Measurements from ENCODE around the gene PLLP. TPM values are rescaled to one million over a fixed set of nuclear protein-coding genes. Genes with fewer than 3 reads are reported as not detected.

Gene PLLP
- polyA plus RNA-seq, 3 donors = 0.52 to 1.2 (median 0.97) TPM

DNA sequence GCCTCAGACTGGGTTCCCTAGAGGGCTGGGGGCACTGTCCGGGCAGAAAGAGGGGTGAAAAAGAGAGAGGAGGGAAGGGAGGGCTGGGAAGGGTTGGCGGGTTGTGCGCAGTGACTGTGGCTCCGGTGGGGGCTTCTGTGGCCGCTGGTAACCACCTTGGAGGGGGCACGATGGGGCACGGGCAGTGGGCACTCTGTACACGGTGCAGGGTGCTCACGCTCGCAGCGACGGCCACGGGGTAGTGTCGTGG lies 588 bp downstream of the PLLP start:
- Histone ChIP-seq H3K9me3 (replicated peaks in 1 of 2; ENCODE audit: control insufficient read depth in 1 of 2, insufficient read depth in 1 of 2, low read length in 2 of 2) (peaks cover 0 to 4% of the 10 kb centered on the region in 2 donors), H2AFZ (ENCODE audit: insufficient read depth, low read depth, low read length, poor library complexity, severe bottlenecking) (peak overlapping the region; percentile 79), H3K9ac (ENCODE audit: insufficient read depth, low read length, poor library complexity, severe bottlenecking) (peak overlapping the region; percentile 63), H3K79me2 (ENCODE audit: insufficient read depth, low read length) (no peaks in the 10 kb centered on the region), H4K20me1 (ENCODE audit: insufficient read depth, low read length) (no peaks in the 10 kb centered on the region), H3K36me3 (replicated peaks in 1 of 2; ENCODE audit: control insufficient read depth in 1 of 2, insufficient read depth in 2 of 2, low read length in 2 of 2) (no peaks in the 10 kb centered on the region), H3K27me3 (ENCODE audit: control insufficient read depth in 2 of 2, insufficient read depth in 2 of 2, low read length in 2 of 2) (peaks cover 18 to 51% of the 10 kb centered on the region in 2 donors), H3K27ac (ENCODE audit: low read depth in 1 of 2, low read length in 2 of 2) (no peak overlapping the region), H3K4me3 (replicated peaks in 1 of 3; ENCODE audit: low read depth in 2 of 3, low read length in 3 of 3) (peak overlapping the region in 1 of 3 experiments; percentile 73), H3K4me1 (ENCODE audit: control insufficient read depth in 1 of 2, insufficient read depth in 2 of 2, low read length in 2 of 2) (peaks cover 11 to 23% of the 10 kb centered on the region in 2 donors), H3K4me2 (replicated peaks; ENCODE audit: extremely low read depth, low read length, poor library complexity, severe bottlenecking) (peak overlapping the region; percentile 81)
- H3K4me1 Mint-ChIP-seq = peaks cover 20% of the 10 kb centered on the region
- peaks cover 49 to 66% (median 57%) of the 10 kb centered on the region in 3 donors for H3K27me3 Mint-ChIP-seq (ENCODE audit: low read depth in 3 of 3)
- TF ChIP-seq, protein P1, sequence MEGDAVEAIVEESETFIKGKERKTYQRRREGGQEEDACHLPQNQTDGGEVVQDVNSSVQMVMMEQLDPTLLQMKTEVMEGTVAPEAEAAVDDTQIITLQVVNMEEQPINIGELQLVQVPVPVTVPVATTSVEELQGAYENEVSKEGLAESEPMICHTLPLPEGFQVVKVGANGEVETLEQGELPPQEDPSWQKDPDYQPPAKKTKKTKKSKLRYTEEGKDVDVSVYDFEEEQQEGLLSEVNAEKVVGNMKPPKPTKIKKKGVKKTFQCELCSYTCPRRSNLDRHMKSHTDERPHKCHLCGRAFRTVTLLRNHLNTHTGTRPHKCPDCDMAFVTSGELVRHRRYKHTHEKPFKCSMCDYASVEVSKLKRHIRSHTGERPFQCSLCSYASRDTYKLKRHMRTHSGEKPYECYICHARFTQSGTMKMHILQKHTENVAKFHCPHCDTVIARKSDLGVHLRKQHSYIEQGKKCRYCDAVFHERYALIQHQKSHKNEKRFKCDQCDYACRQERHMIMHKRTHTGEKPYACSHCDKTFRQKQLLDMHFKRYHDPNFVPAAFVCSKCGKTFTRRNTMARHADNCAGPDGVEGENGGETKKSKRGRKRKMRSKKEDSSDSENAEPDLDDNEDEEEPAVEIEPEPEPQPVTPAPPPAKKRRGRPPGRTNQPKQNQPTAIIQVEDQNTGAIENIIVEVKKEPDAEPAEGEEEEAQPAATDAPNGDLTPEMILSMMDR (IDR thresholded peaks at IDR 0.05) = no peak
- DNase-seq = no peak
- peak overlapping the region in 2 of 7 donors; percentile 61 to 62 for H3K27ac Mint-ChIP-seq
- peaks cover 3 to 4% of the 10 kb centered on the region in 2 donors for H3K36me3 Mint-ChIP-seq
- H3K4me3 Mint-ChIP-seq = peak overlapping the region; percentile 55 to 56
- WGBS (ENCODE audit: insufficient coverage) = 17% methylated on average over 14 of the region's 14 CpGs
- H3K9me3 Mint-ChIP-seq = peaks cover 0 to 19% (median 4%) of the 10 kb centered on the region in 7 donors
- intact Hi-C loops (cut with micrococcal nuclease) = loop anchor here in 1 of 2 donors (5.0 kb wide), 1 partner anchor 37 kb away; the partner anchor contains the start of gene ARL2BP

DNA sequence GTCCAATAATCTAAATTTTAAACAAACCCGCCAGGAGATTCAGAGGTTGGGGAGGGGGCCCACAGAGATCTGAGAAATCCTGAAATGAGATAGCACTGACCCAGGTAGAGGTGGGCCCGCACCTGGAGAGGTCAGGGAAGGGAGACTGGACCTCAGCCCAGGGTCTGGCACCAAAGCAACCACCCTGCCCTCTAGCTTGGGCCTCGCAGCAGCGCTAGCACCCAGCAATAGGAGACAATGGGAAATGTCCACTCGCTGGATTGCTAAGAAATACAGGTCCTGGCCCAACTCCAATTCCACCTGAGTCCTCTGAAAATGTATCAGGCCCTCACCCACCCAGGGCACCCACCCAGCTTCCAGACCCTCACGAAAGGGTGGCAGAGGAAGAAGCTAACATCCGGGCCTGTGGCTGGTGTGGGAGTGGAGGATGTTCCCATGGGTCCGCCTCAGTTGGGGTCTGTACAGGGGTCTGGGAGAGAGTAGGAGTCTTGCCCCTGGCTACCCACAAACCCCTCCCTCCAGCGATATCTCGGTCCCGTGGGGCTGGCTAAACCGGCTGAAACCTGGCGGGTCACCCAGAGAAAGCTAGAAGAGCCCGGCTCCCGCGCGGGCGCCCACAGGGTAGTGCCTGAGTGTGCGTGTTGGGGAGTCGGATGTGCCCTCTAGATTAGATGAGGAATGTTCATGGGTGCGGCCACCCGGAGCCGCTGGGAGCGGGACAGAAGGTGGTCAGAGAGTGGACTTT lies 1.1 kb downstream of the PLLP start:
- H3K4me3 Mint-ChIP-seq = peak overlapping the region; percentile 55 to 56
- WGBS (ENCODE audit: insufficient coverage) = 73% methylated on average over 18 of the region's 24 CpGs
- Histone ChIP-seq H3K4me3 (replicated peaks in 1 of 3; ENCODE audit: low read depth in 2 of 3, low read length in 3 of 3) (no peak overlapping the region), H3K79me2 (ENCODE audit: insufficient read depth, low read length) (no peaks in the 10 kb centered on the region), H4K20me1 (ENCODE audit: insufficient read depth, low read length) (no peaks in the 10 kb centered on the region), H2AFZ (ENCODE audit: insufficient read depth, low read depth, low read length, poor library complexity, severe bottlenecking) (peak overlapping the region; percentile 79), H3K36me3 (replicated peaks in 1 of 2; ENCODE audit: control insufficient read depth in 1 of 2, insufficient read depth in 2 of 2, low read length in 2 of 2) (no peaks in the 10 kb centered on the region), H3K4me2 (replicated peaks; ENCODE audit: extremely low read depth, low read length, poor library complexity, severe bottlenecking) (peak overlapping the region; percentile 81), H3K9ac (ENCODE audit: insufficient read depth, low read length, poor library complexity, severe bottlenecking) (no peak overlapping the region), H3K27me3 (ENCODE audit: control insufficient read depth in 2 of 2, insufficient read depth in 2 of 2, low read length in 2 of 2) (peaks cover 18 to 51% of the 10 kb centered on the region in 2 donors), H3K27ac (ENCODE audit: low read depth in 1 of 2, low read length in 2 of 2) (no peak overlapping the region), H3K4me1 (ENCODE audit: control insufficient read depth in 1 of 2, insufficient read depth in 2 of 2, low read length in 2 of 2) (peaks cover 13 to 28% of the 10 kb centered on the region in 2 donors), H3K9me3 (replicated peaks in 1 of 2; ENCODE audit: control insufficient read depth in 1 of 2, insufficient read depth in 1 of 2, low read length in 2 of 2) (peaks cover 0 to 4% of the 10 kb centered on the region in 2 donors)
- peaks cover 0 to 19% (median 4%) of the 10 kb centered on the region in 7 donors for H3K9me3 Mint-ChIP-seq
- DNase-seq = no peak
- H3K4me1 Mint-ChIP-seq = peaks cover 24% of the 10 kb centered on the region
- TF ChIP-seq, protein P1 (IDR thresholded peaks at IDR 0.05) = no peak
- H3K36me3 Mint-ChIP-seq = peaks cover 3 to 4% of the 10 kb centered on the region in 2 donors
- intact Hi-C loops (cut with micrococcal nuclease) = loop anchor here in 1 of 2 donors (5.0 kb wide), 1 partner anchor 36 kb away; the partner anchor contains the start of gene ARL2BP
- peak overlapping the region in 2 of 7 donors; percentile 61 to 62 for H3K27ac Mint-ChIP-seq
- peaks cover 49 to 66% (median 57%) of the 10 kb centered on the region in 3 donors for H3K27me3 Mint-ChIP-seq (ENCODE audit: low read depth in 3 of 3)

Data from CD14-positive monocyte (primary cell).